Upper lobe of left lung (tissue), 4 donors: ENCODE measurements around the gene SRBD1.

Experiments
- CTCF ChIP-seq, 6 experiments: fragments of 450-650 bp in 4 of 6; fragments of 200-600 bp in 2 of 6; sonication (generic) in 2 of 6; IDR thresholded peaks; one replicate each; pipeline ENCODE4 v1.5.1; 2016 to 2019; ENCODE audit warnings: antibody characterized with exemption in 6 of 6
- POLR2A ChIP-seq, 4 donors: fragments of 450-650 bp; IDR thresholded peaks; one replicate each; pipeline ENCODE4 v1.5.1; 2016 to 2017; ENCODE audit warnings: antibody characterized with exemption in 4 of 4, mild to moderate bottlenecking in 2 of 4
- POLR2AphosphoS5 ChIP-seq, 2 donors: sonication (generic); formaldehyde crosslinking; IDR thresholded peaks; one replicate each; pipeline ENCODE4 v1.5.1; 2017; ENCODE audit warnings: antibody characterized with exemption in 2 of 2

- TF ChIP-seq CTCF (IDR thresholded peaks at IDR 0.05) (no peak), POLR2A (IDR thresholded peaks at IDR 0.05) (no peak), POLR2AphosphoS5 (IDR thresholded peaks at IDR 0.05) (no peak)
These were observed 177.7 kb downstream of the SRBD1 start for GRCh38 chr2:45433363-45433762.
